Nephron (organoid): ENCODE data around the gene SLC17A3.

Experiments used
- H3K27ac Mint-ChIP-seq, 3 experiments: 2 replicates each; pipeline ENCODE4 v1.8.0; 2020; ENCODE audit warnings: mixed read lengths in 3 of 3, mild to moderate bottlenecking in 2 of 3, moderate library complexity in 1 of 3
- H3K27me3 Mint-ChIP-seq: 2 replicates; pipeline ENCODE4 v1.8.0; 2021; ENCODE audit warnings: low read depth, mild to moderate bottlenecking, moderate library complexity, mixed read lengths
- H3K36me3 Mint-ChIP-seq: 2 replicates; pipeline ENCODE4 v1.8.0; 2020; ENCODE audit warnings: low read depth, mixed read lengths
- H3K4me1 Mint-ChIP-seq: 2 replicates; pipeline ENCODE4 v1.8.0; 2020; ENCODE audit warnings: mixed read lengths
- H3K4me3 Mint-ChIP-seq, 3 experiments: 2 replicates each; pipeline ENCODE4 v1.8.0; 2020; ENCODE audit warnings: mild to moderate bottlenecking in 3 of 3, mixed read lengths in 3 of 3, moderate library complexity in 2 of 3
- H3K9me3 Mint-ChIP-seq: 2 replicates; pipeline ENCODE4 v1.8.0; 2020; ENCODE audit warnings: mixed read lengths
- CTCF ChIP-seq, 3 experiments: fragments of 200-600 bp; sonication (generic); IDR thresholded peaks; one replicate each; pipeline ENCODE4 v1.5.0; 2021; ENCODE audit warnings: antibody characterized with exemption in 3 of 3; ENCODE audit not compliant: unreplicated experiment in 3 of 3

SLC17A3 gene

GRCh38 chr6:25874822-25875562 is 949 bp upstream of the SLC17A3 start:
- no peaks in the 10 kb centered on the region for H3K27me3 Mint-ChIP-seq
- H3K4me1 Mint-ChIP-seq, result no peaks in the 10 kb centered on the region
- no peaks in the 10 kb centered on the region for H3K36me3 Mint-ChIP-seq
- no peak overlapping the region for H3K4me3 Mint-ChIP-seq
- peak overlapping the region in 2 of 3 experiments; percentile 36 to 63 for H3K27ac Mint-ChIP-seq
- no peak for TF ChIP-seq CTCF (IDR thresholded peaks at IDR 0.05; ENCODE audit: unreplicated experiment in 3 of 3)
- H3K9me3 Mint-ChIP-seq, result peaks cover 3% of the 10 kb centered on the region

GRCh38 chr6:25872814-25873213 is 1.2 kb downstream of the SLC17A3 start:
- no peaks in the 10 kb centered on the region for H3K27me3 Mint-ChIP-seq
- H3K9me3 Mint-ChIP-seq, result peaks cover 3% of the 10 kb centered on the region
- H3K4me3 Mint-ChIP-seq, result no peak overlapping the region
- H3K4me1 Mint-ChIP-seq, result no peaks in the 10 kb centered on the region
- no peaks in the 10 kb centered on the region for H3K36me3 Mint-ChIP-seq
- TF ChIP-seq CTCF (IDR thresholded peaks at IDR 0.05; ENCODE audit: unreplicated experiment in 3 of 3), result no peak
- no peak overlapping the region for H3K27ac Mint-ChIP-seq

DNA sequence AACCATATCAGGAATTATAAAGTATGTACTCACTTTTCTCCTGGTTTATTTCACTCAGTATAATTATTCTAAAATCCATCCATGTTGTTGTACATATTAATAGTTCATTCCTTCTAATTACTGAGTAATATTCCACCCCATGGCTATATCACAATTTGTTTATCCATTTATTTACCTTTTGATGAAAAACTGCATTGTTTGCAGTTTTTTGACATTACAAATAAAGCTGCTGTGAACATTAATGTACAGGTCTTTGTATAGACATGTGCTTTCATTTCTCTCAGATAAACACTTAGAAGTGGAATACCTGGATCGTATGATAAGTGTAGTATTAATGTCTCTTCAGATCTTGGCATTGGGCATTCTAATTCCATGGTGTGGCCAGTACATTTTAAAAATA is 4.2 kb downstream of the SLC17A3 start:
- Mint-ChIP-seq H3K36me3 (no peaks in the 10 kb centered on the region), H3K9me3 (peaks cover 3% of the 10 kb centered on the region), H3K4me1 (no peaks in the 10 kb centered on the region), H3K27me3 (no peaks in the 10 kb centered on the region), H3K4me3 (no peak overlapping the region), H3K27ac (no peak overlapping the region)
- TF ChIP-seq CTCF (IDR thresholded peaks at IDR 0.05; ENCODE audit: unreplicated experiment in 3 of 3), result no peak

- H3K9me3 Mint-ChIP-seq, result peaks cover 3% of the 10 kb centered on the region
- peaks cover 2% of the 10 kb centered on the region for H3K4me1 Mint-ChIP-seq
- H3K27me3 Mint-ChIP-seq, result no peaks in the 10 kb centered on the region
- H3K27ac Mint-ChIP-seq, result no peak overlapping the region
- TF ChIP-seq CTCF (IDR thresholded peaks at IDR 0.05; ENCODE audit: unreplicated experiment in 3 of 3), result no peak
- no peak overlapping the region for H3K4me3 Mint-ChIP-seq
- H3K36me3 Mint-ChIP-seq, result no peaks in the 10 kb centered on the region
Observed at GRCh38 chr6:25868436-25869183, 5.4 kb downstream of the SLC17A3 start.

DNA sequence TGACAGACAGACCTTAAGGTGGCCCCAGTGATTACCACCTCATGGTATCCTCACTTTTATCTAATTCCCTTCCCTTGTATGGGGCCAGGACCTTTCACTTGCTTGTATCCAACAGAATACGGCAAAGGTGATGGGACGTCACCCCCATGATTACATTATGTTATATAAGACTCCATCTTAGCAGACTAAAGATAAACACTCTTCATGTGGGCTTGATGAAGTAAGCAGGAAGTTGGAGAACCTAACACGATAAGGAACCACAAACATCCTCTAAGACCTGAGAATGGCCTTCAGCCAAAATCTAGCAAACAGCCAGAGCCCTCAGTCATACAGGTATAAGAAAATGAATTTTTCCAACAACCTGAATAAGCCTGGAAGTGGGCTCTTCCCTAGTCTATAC is 8.0 kb downstream of the SLC17A3 start:
- Mint-ChIP-seq H3K4me3 (no peak overlapping the region), H3K27me3 (no peaks in the 10 kb centered on the region), H3K4me1 (peaks cover 9% of the 10 kb centered on the region), H3K9me3 (no peaks in the 10 kb centered on the region), H3K36me3 (no peaks in the 10 kb centered on the region), H3K27ac (no peak overlapping the region)
- no peak for TF ChIP-seq CTCF (IDR thresholded peaks at IDR 0.05; ENCODE audit: unreplicated experiment in 3 of 3)
